T1000 (cell line): ENCODE data around the gene SNX9.
"Not testable (repeated sequence)": the region's sequence is repeated elsewhere in the genome, so short reads cannot be mapped to it uniquely, and the experiment has no call there.

ENCODE experiments used
- DNase-seq: peaks from one replicate; lab custom pipeline; 2025; ENCODE audit warnings: mixed read lengths; lab: John Stamatoyannopoulos, UW

Gene SNX9

GRCh38 chr6:157954150-157955117 is 131.4 kb downstream of the SNX9 start:
- DNase-seq, result no peak

GRCh38 chr6:157955675-157956074 is 132.6 kb downstream of the SNX9 start:
- DNase-seq, result no peak

GRCh38 chr6:157956171-157956730 is 133.2 kb downstream of the SNX9 start:
- DNase-seq, result no peak

GRCh38 chr6:157959451-157960227 is 136.6 kb downstream of the SNX9 start:
- DNase-seq, result no peak

GRCh38 chr6:157961153-157961831 is 138.2 kb downstream of the SNX9 start:
- no peak for DNase-seq

- no peak for DNase-seq
Observed at GRCh38 chr6:157961832-157962575, 139.0 kb downstream of the SNX9 start.

- no peak for DNase-seq
Observed at GRCh38 chr6:157962601-157963302, 139.7 kb downstream of the SNX9 start.

GRCh38 chr6:157964100-157964499 is 141.1 kb downstream of the SNX9 start:
- no peak for DNase-seq

GRCh38 chr6:157965387-157965786 is 142.3 kb downstream of the SNX9 start:
- DNase-seq, result no peak

- no peak for DNase-seq
Observed at GRCh38 chr6:157966589-157966977, 143.5 kb downstream of the SNX9 start.

- DNase-seq, result no peak
Observed at GRCh38 chr6:157967020-157967419, 144.0 kb downstream of the SNX9 start.

GRCh38 chr6:157967486-157967885 is 144.4 kb downstream of the SNX9 start:
- DNase-seq, result no peak

GRCh38 chr6:157972177-157972576 is 149.1 kb downstream of the SNX9 start:
- DNase-seq, result not testable (repeated sequence)

- DNase-seq, result no peak
Observed at GRCh38 chr6:157974341-157974894, 151.4 kb downstream of the SNX9 start.

- no peak for DNase-seq
Observed at GRCh38 chr6:157974967-157975366, 151.9 kb downstream of the SNX9 start.

GRCh38 chr6:157975456-157975855 is 152.4 kb downstream of the SNX9 start:
- no peak for DNase-seq

GRCh38 chr6:157976345-157977175 is 153.5 kb downstream of the SNX9 start:
- DNase-seq, result no peak

- no peak for DNase-seq
Observed at GRCh38 chr6:157977176-157977804, 154.2 kb downstream of the SNX9 start.
